Measurements from ENCODE around the gene SASH1.
"Not testable (repeated sequence)": the region's sequence is repeated elsewhere in the genome, so short reads cannot be mapped to it uniquely, and the experiment has no call there.

The SASH1 gene

DNA sequence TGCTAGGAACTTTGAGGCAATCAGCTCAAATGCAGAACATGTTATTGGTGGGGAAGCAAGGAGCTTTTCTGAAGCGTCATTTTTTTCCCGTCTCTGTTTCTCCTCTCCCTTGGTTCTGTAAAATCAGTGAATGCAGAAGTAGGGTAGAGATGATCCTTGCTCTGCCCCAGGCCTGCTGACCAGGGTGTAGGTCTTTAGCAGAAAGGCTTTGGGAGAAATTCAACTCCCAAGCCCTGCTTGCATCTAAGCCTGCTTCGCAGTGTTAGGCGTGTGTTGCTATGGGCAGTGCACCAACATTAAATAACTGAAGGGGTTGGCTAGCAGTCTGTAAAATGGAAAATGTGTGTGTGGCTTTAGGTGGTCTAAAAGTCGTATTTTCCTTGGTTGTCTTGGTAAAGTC is 45.9 kb downstream of the SASH1 start:
- no peaks in the 10 kb centered on the region for H3K27me3 ChIP-seq (replicated peaks; ENCODE audit: insufficient read depth, low read length)
- DNase-seq: no peak
- no peaks in the 10 kb centered on the region for H3K9me2 ChIP-seq (replicated peaks; ENCODE audit: insufficient read depth, low read length)
- TF ChIP-seq EZH2phosphoT487 (IDR thresholded peaks at IDR 0.05; ENCODE audit: low read length) (no peak), CTCF (IDR thresholded peaks at IDR 0.05; ENCODE audit: low read length) (no peak), EZH2 (optimal IDR thresholded peaks at IDR 0.05; ENCODE audit: low read depth, low read length) (no peak)
- H2AFZ ChIP-seq (ENCODE audit: low read length): no peak overlapping the region
- H3K9me3 ChIP-seq (replicated peaks; ENCODE audit: insufficient read depth, low read length): no peaks in the 10 kb centered on the region
- no peaks in the 10 kb centered on the region for H4K20me1 ChIP-seq (ENCODE audit: insufficient read depth, low read length)
- no peaks in the 10 kb centered on the region for H3K4me1 ChIP-seq (ENCODE audit: low read length)
- H3K36me3 ChIP-seq (replicated peaks; ENCODE audit: insufficient read depth, low read length): no peaks in the 10 kb centered on the region
- H3K79me2 ChIP-seq (ENCODE audit: low read length): no peaks in the 10 kb centered on the region
- no peak overlapping the region for H3K9ac ChIP-seq (ENCODE audit: low read length)
- no peak overlapping the region for H3K27ac ChIP-seq (ENCODE audit: low read length)
- no peak overlapping the region for H3K4me3 ChIP-seq (ENCODE audit: low read length)
- H3K4me2 ChIP-seq (ENCODE audit: low read depth, low read length): no peak overlapping the region
- H3F3A ChIP-seq (ENCODE audit: insufficient read depth, low read length): no peaks in the 10 kb centered on the region

DNA sequence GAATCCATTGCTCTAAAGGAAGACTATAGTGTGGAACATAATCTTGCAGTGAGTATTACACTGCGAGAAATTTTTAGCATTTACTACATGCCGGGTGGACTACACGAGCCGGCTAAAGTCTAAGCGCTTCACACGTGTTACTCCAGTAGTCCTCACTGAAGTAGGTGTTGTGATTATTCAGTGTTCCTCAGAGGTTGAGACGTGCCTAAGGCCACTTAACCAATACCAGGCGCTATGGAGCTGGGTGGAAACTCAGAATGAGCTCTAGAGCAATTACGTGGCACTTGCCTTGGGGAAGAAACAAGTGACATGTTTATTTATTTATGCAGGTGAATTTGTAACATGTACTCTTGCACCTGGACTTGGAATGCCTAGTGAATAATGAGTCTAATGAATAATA is 46.4 kb downstream of the SASH1 start:
- H4K20me1 ChIP-seq (ENCODE audit: insufficient read depth, low read length): no peaks in the 10 kb centered on the region
- H3K9me3 ChIP-seq (replicated peaks; ENCODE audit: insufficient read depth, low read length): no peaks in the 10 kb centered on the region
- no peak overlapping the region for H3K4me2 ChIP-seq (ENCODE audit: low read depth, low read length)
- no peak overlapping the region for H3K4me3 ChIP-seq (ENCODE audit: low read length)
- H2AFZ ChIP-seq (ENCODE audit: low read length): no peak overlapping the region
- no peak for TF ChIP-seq EZH2 (optimal IDR thresholded peaks at IDR 0.05; ENCODE audit: low read depth, low read length)
- no peak for TF ChIP-seq EZH2phosphoT487 (IDR thresholded peaks at IDR 0.05; ENCODE audit: low read length)
- TF ChIP-seq CTCF (IDR thresholded peaks at IDR 0.05; ENCODE audit: low read length): no peak
- no peak for DNase-seq
- H3F3A ChIP-seq (ENCODE audit: insufficient read depth, low read length): no peaks in the 10 kb centered on the region
- no peaks in the 10 kb centered on the region for H3K9me2 ChIP-seq (replicated peaks; ENCODE audit: insufficient read depth, low read length)
- H3K36me3 ChIP-seq (replicated peaks; ENCODE audit: insufficient read depth, low read length): no peaks in the 10 kb centered on the region
- no peak overlapping the region for H3K9ac ChIP-seq (ENCODE audit: low read length)
- no peaks in the 10 kb centered on the region for H3K79me2 ChIP-seq (ENCODE audit: low read length)
- H3K4me1 ChIP-seq (ENCODE audit: low read length): no peaks in the 10 kb centered on the region
- H3K27me3 ChIP-seq (replicated peaks; ENCODE audit: insufficient read depth, low read length): no peaks in the 10 kb centered on the region
- no peak overlapping the region for H3K27ac ChIP-seq (ENCODE audit: low read length)

DNA sequence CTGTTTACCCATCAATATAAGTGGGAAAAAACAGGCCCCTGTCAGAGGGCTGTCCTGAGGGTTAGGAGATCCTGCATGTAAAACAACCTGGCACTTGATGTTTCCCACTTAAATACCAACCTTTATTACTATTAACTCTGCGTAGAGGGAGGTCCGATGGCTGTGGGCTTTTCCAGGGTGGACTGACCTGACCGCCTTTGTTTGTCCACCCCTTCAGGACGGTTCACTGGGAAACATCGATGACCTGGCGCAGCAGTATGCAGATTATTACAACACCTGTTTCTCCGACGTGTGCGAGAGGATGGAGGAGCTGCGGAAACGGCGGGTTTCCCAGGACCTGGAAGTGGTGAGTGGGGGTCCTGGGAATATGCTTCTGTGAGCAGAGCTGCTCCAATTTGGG is 47.3 kb downstream of the SASH1 start:
- no peaks in the 10 kb centered on the region for H3F3A ChIP-seq (ENCODE audit: insufficient read depth, low read length)
- H3K27me3 ChIP-seq (replicated peaks; ENCODE audit: insufficient read depth, low read length): no peaks in the 10 kb centered on the region
- H3K9ac ChIP-seq (ENCODE audit: low read length): no peak overlapping the region
- H3K9me3 ChIP-seq (replicated peaks; ENCODE audit: insufficient read depth, low read length): no peaks in the 10 kb centered on the region
- H3K9me2 ChIP-seq (replicated peaks; ENCODE audit: insufficient read depth, low read length): no peaks in the 10 kb centered on the region
- no peak overlapping the region for H3K27ac ChIP-seq (ENCODE audit: low read length)
- no peaks in the 10 kb centered on the region for H3K36me3 ChIP-seq (replicated peaks; ENCODE audit: insufficient read depth, low read length)
- H3K4me1 ChIP-seq (ENCODE audit: low read length): no peaks in the 10 kb centered on the region
- no peaks in the 10 kb centered on the region for H4K20me1 ChIP-seq (ENCODE audit: insufficient read depth, low read length)
- no peak overlapping the region for H2AFZ ChIP-seq (ENCODE audit: low read length)
- no peak overlapping the region for H3K4me3 ChIP-seq (ENCODE audit: low read length)
- no peaks in the 10 kb centered on the region for H3K79me2 ChIP-seq (ENCODE audit: low read length)
- DNase-seq: no peak
- no peak for TF ChIP-seq CTCF (IDR thresholded peaks at IDR 0.05; ENCODE audit: low read length)
- TF ChIP-seq EZH2phosphoT487 (IDR thresholded peaks at IDR 0.05; ENCODE audit: low read length): no peak
- no peak for TF ChIP-seq EZH2 (optimal IDR thresholded peaks at IDR 0.05; ENCODE audit: low read depth, low read length)
- H3K4me2 ChIP-seq (ENCODE audit: low read depth, low read length): no peak overlapping the region

GRCh38 chr6:148392127-148392526 is 49.5 kb downstream of the SASH1 start:
- H3K27me3 ChIP-seq (replicated peaks; ENCODE audit: insufficient read depth, low read length); H3K9me2 ChIP-seq (replicated peaks; ENCODE audit: insufficient read depth, low read length): not testable (repeated sequence)

More at GRCh38 chr6:148392127-148392526, 49.5 kb downstream of the SASH1 start:
- not testable (repeated sequence) for H3K4me1 ChIP-seq (ENCODE audit: low read length); H2AFZ ChIP-seq (ENCODE audit: low read length); H3K4me2 ChIP-seq (ENCODE audit: low read depth, low read length); H3K27ac ChIP-seq (ENCODE audit: low read length); H3F3A ChIP-seq (ENCODE audit: insufficient read depth, low read length); H3K9ac ChIP-seq (ENCODE audit: low read length); H3K79me2 ChIP-seq (ENCODE audit: low read length); H3K9me3 ChIP-seq (replicated peaks; ENCODE audit: insufficient read depth, low read length); DNase-seq; H3K4me3 ChIP-seq (ENCODE audit: low read length); H4K20me1 ChIP-seq (ENCODE audit: insufficient read depth, low read length); H3K36me3 ChIP-seq (replicated peaks; ENCODE audit: insufficient read depth, low read length)
